HepG2 (cell line): ENCODE measurements around the gene PSMA3. TPM values are rescaled to one million over a fixed set of nuclear protein-coding genes. Genes with fewer than 3 reads are reported as not detected.

Experiments
- ATAC-seq: fragments of 200-7000 bp; cut with Tn5 transposase; 3 replicates; pipeline ENCODE4 v1.9.1; 2020; ENCODE audit warnings: mild to moderate bottlenecking, moderate library complexity
- BruUV-seq: library from RNA; stranded (reverse); fragments of 400-500 nt; replicated peaks from 2 replicates; lab custom pipeline; 2021; lab: Mats Ljungman, UMichigan
- CTCF ChIA-PET: fragments of 300-600 bp; formaldehyde crosslinking; extraction: SDS; loops from one replicate; lab custom pipeline; 2021; ENCODE audit warnings: low total read pairs, inconsistent platforms, low intra/inter-chr PET ratio; lab: Yijun Ruan, JAX
- POLR2A ChIA-PET: fragments of 350-600 bp; sonication (Branson Sonifier 250); formaldehyde crosslinking; loops from one replicate; lab custom pipeline; 2020; ENCODE audit warnings: antibody characterized with exemption, inconsistent platforms; lab: Yijun Ruan, JAX
- DNase-seq: peaks from one replicate; pipeline ENCODE4 v3.0.0-alpha.2; 2015; ENCODE audit warnings: low spot score
- FAIRE-seq: peaks from 3 replicates; lab custom pipeline; 2011; peaks lifted over from hg19 to GRCh38; lab: Jason Lieb, UNC
- H2AFZ ChIP-seq: one replicate; pipeline ENCODE4 v1.6.1; 2011; ENCODE audit warnings: low read length, inconsistent platforms
- H3K27ac ChIP-seq: fragments of 300-600 bp; 3 replicates; pipeline ENCODE4 v1.8.0; 2011; ENCODE audit warnings: mixed run types, mild to moderate bottlenecking, mixed read lengths, low read length, inconsistent platforms; ENCODE audit not compliant: insufficient read depth; ENCODE audit errors: extremely low read length
- H3K27me3 ChIP-seq, 2 experiments: fragments of 200-600 bp in 1 of 2; 2 replicates in 1 of 2; 3 replicates in 1 of 2; pipeline versions ENCODE4 v1.6.0 to v1.8.0; 2011; ENCODE audit warnings: low read length in 2 of 2, mild to moderate bottlenecking in 2 of 2, moderate library complexity in 2 of 2, inconsistent platforms in 1 of 2; ENCODE audit not compliant: insufficient read depth in 2 of 2, control insufficient read depth in 1 of 2
- H3K36me3 ChIP-seq, 2 experiments: fragments of 200-600 bp in 1 of 2; replicated peaks in 1 of 2; 2 replicates in 1 of 2; 3 replicates in 1 of 2; pipeline versions ENCODE4 v1.5.1 to v1.8.0; 2011; ENCODE audit warnings: low read length in 2 of 2, inconsistent platforms in 1 of 2; ENCODE audit not compliant: insufficient read depth in 2 of 2, control insufficient read depth in 1 of 2
- H3K4me1 ChIP-seq: 2 replicates; pipeline ENCODE4 v1.5.1; 2012; ENCODE audit warnings: low read length, inconsistent platforms; ENCODE audit not compliant: insufficient read depth
- H3K4me2 ChIP-seq: 2 replicates; pipeline ENCODE4 v1.6.0; 2011; ENCODE audit warnings: low read depth, low read length, inconsistent platforms
- H3K4me3 ChIP-seq, 3 experiments: fragments of 200-600 bp in 1 of 3; sonication (generic), shearing (Covaris generic) in 1 of 3; replicated peaks in 1 of 3; 2 replicates each; pipeline ENCODE4 v1.5.1; 2011 to 2016; ENCODE audit warnings: low read length in 3 of 3, inconsistent platforms in 2 of 3, low read depth in 2 of 3, mild to moderate bottlenecking in 2 of 3, control low read depth in 1 of 3, mixed read lengths in 1 of 3; ENCODE audit not compliant: insufficient read depth in 1 of 3
- H3K79me2 ChIP-seq: one replicate; pipeline ENCODE4 v1.6.1; 2011; ENCODE audit warnings: low read length, inconsistent platforms; ENCODE audit not compliant: insufficient read depth
- H3K9ac ChIP-seq: 2 replicates; pipeline ENCODE4 v1.6.0; 2011; ENCODE audit warnings: mild to moderate bottlenecking, low read depth, low read length, inconsistent platforms; ENCODE audit not compliant: insufficient read depth
- H3K9me3 ChIP-seq: 2 replicates; pipeline ENCODE4 v1.5.1; 2012; ENCODE audit warnings: mild to moderate bottlenecking, low read length
- H4K20me1 ChIP-seq: 2 replicates; pipeline ENCODE4 v1.6.0; 2011; ENCODE audit warnings: inconsistent platforms, mild to moderate bottlenecking, low read length, moderate library complexity; ENCODE audit not compliant: insufficient read depth
- CEBPG ChIP-seq: IDR thresholded peaks from 2 replicates; pipeline ENCODE4 v1.6.1; 2016
- DRAP1 ChIP-seq: IDR thresholded peaks from 2 replicates; pipeline ENCODE4 v1.6.1; 2016; ENCODE audit warnings: missing genetic modification reagents, missing compliant biosample characterization
- MAX ChIP-seq: IDR thresholded peaks from 2 replicates; pipeline ENCODE4 v1.6.1; 2012; ENCODE audit warnings: inconsistent platforms
- NFE2 ChIP-seq: sonication (generic); formaldehyde crosslinking; IDR thresholded peaks from 2 replicates; pipeline ENCODE4 v1.4.0; 2020; ENCODE audit warnings: missing genetic modification reagents
- PAXIP1 ChIP-seq: sonication (generic); formaldehyde crosslinking; conservative IDR thresholded peaks from 2 replicates; pipeline ENCODE4 v1.4.0; 2020; ENCODE audit warnings: mild to moderate bottlenecking, missing genetic modification reagents, moderate library complexity
- SAP130 ChIP-seq: IDR thresholded peaks from 2 replicates; pipeline ENCODE4 v1.6.1; 2016; ENCODE audit warnings: low read depth
- SP2 ChIP-seq: sonication (generic); formaldehyde crosslinking; IDR thresholded peaks from 2 replicates; pipeline ENCODE4 v1.5.1; 2020; ENCODE audit warnings: mild to moderate bottlenecking, missing genetic modification reagents
- TFDP1 ChIP-seq: IDR thresholded peaks from 2 replicates; pipeline ENCODE4 v1.6.1; 2016; ENCODE audit warnings: missing compliant biosample characterization, missing genetic modification reagents, borderline replicate concordance
- ZNF496 ChIP-seq: sonication (generic); formaldehyde crosslinking; IDR thresholded peaks from 2 replicates; pipeline ENCODE4 v1.8.1; 2023; ENCODE audit warnings: mild to moderate bottlenecking, moderate library complexity, missing genetic modification reagents; ENCODE audit not compliant: insufficient replicate concordance
- ZNF510 ChIP-seq: sonication (generic); formaldehyde crosslinking; IDR thresholded peaks from 2 replicates; pipeline ENCODE4 v1.4.0; 2020; ENCODE audit warnings: low read depth, mild to moderate bottlenecking, missing genetic modification reagents
- ZNF513 ChIP-seq: sonication (generic); formaldehyde crosslinking; conservative IDR thresholded peaks from 2 replicates; pipeline ENCODE4 v1.5.0; 2020; ENCODE audit warnings: missing genetic modification reagents
- ZNF713 ChIP-seq: sonication (generic); formaldehyde crosslinking; IDR thresholded peaks from 2 replicates; pipeline ENCODE4 v1.4.0; 2020; ENCODE audit warnings: mild to moderate bottlenecking, missing genetic modification reagents
- ZSCAN9 ChIP-seq: IDR thresholded peaks from 2 replicates; pipeline ENCODE4 v1.6.1; 2016; ENCODE audit warnings: borderline replicate concordance
- WGBS: methylation state at CpG from one replicate; pipeline ENCODE4 v1.1.6; 2017; ENCODE audit warnings: low lambda C conversion rate; 5-methylcytosine and 5-hydroxymethylcytosine counted together
- in situ Hi-C: cut with HindIII; loops from 2 replicates; pipeline ENCODE4 v1.10.0; 2017; ENCODE audit warnings: low pct_unique_long_range_greater_than_20kb; ENCODE audit not compliant: extremely low pct_ligation_motif_present
- intact Hi-C: fragments of 100-400 bp; cut with micrococcal nuclease; formaldehyde crosslinking; loops from one replicate; pipeline ENCODE4 v1.10.0; 2022; ENCODE audit not compliant: unreplicated experiment
- polyA plus RNA-seq, 8 experiments: library from polyadenylated mRNA; depleted of rRNA in 3 of 8; stranded (reverse) in 7 of 8; unstranded in 1 of 8; fragments of >200 nt; fragmentation: Illumina TruSeq in 4 of 8; extraction: Trizol in 4 of 8; gene quantifications; 2 replicates each; pipeline versions ENCODE4 v1.2.1 to v1.2.3, GENCODE V29; 2011 to 2016; ENCODE audit warnings: low read depth in 4 of 8, missing spikeins in 1 of 8, mixed read lengths in 1 of 8; ENCODE audit not compliant: insufficient read depth in 1 of 8
- total RNA-seq, 5 experiments: library from RNA; depleted of rRNA; stranded (reverse); fragments of >200 nt; fragmentation: Illumina TruSeq; extraction: Trizol; gene quantifications; 2 replicates each; pipeline ENCODE4 v1.2.3, GENCODE V29; 2016; ENCODE audit warnings: low read depth in 1 of 5

Gene PSMA3
- total and polyA plus RNA-seq, 2 of the 13 experiments (the other 11 are each of a cell fraction or from before 2014, with no cell fraction given): 232 to 275 TPM

- TF ChIP-seq ZNF713 (CRISPR knock-in tag) (no peak), CEBPG (peak; percentile 78), TFDP1 (no peak)
These were observed 5.1 kb upstream of the PSMA3 start (continued) for GRCh38 chr14:58239244-58240195.

- peak overlapping the region; percentile 66 to 93 (median 81) for H3K4me3 ChIP-seq
- TSS peak; percentile 96 for BruUV-seq
- TF ChIP-seq ZNF510 (CRISPR knock-in tag): no peak
- 0 out of 2 replicates have a peak, but pooled peaks have one; percentile 0 for TF ChIP-seq ZSCAN9 (CRISPR knock-in tag)
- 0 out of 2 replicates have a peak, but pooled peaks have one; percentile 9 for TF ChIP-seq MAX
- 0 out of 2 replicates have a peak, but pooled peaks have one; percentile 8 for TF ChIP-seq PAXIP1 (CRISPR knock-in tag)
- no peak for TF ChIP-seq SP2 (CRISPR knock-in tag)
- peak; percentile 38; the same call in 1 of the 2 replicates for TF ChIP-seq DRAP1 (CRISPR knock-in tag)
- no peak for TF ChIP-seq ZNF496
- peak; percentile 61 for TF ChIP-seq SAP130 (CRISPR knock-in tag)
- TF ChIP-seq NFE2: no peak
- no peak for TF ChIP-seq ZNF513 (CRISPR knock-in tag)
These were observed 670 bp upstream of the PSMA3 start for GRCh38 chr14:58243790-58244555.

More at GRCh38 chr14:58243790-58244555, 670 bp upstream of the PSMA3 start:
- DNase-seq (peak; percentile 54), ATAC-seq (peak; percentile 3; the same call in 2 of the 3 replicates), FAIRE-seq (peak; percentile 8)
- no peaks in the 10 kb centered on the region; a peak in 1 of 5 replicates for H3K27me3 ChIP-seq
- peak overlapping the region; percentile 80 for H2AFZ ChIP-seq
- under 1% methylated on average over 16 of the region's 16 CpGs for WGBS
- H3K36me3 ChIP-seq: peaks cover 0 to 11% of the 10 kb centered on the region in 2 experiments; a peak in 1 of 5 replicates
- peak overlapping the region; percentile 83 for H3K9ac ChIP-seq
- H3K4me1 ChIP-seq: peaks cover 45% of the 10 kb centered on the region
- ChIA-PET CTCF (no interaction called here), POLR2A (interaction anchor here (1.2 to 1.8 kb wide), 14 partner anchors 9 to 152 kb away, joined by 3 to 56 read pairs (median 6); partner anchors contain the start of genes ACTR10, ARID4A and TOMM20L)
- intact Hi-C loops: loop anchor here (1.0 kb wide), 2 partner anchors 28 to 53 kb away; no protein-coding TSS in a partner anchor
- H3K4me2 ChIP-seq: peak overlapping the region; percentile 93
- in situ Hi-C loops: no loop called here
- peaks cover 40% of the 10 kb centered on the region for H3K79me2 ChIP-seq
- no peaks in the 10 kb centered on the region for H3K9me3 ChIP-seq
- H4K20me1 ChIP-seq: peaks cover 17% of the 10 kb centered on the region
- H3K27ac ChIP-seq: peak overlapping the region; percentile 99
